ENCODE data around the gene NSUN6.

Gene NSUN6

GRCh38 chr10:18505456-18506118 lies 145.8 kb downstream of the NSUN6 start:
- DNase-seq (ENCODE audit: extremely low read depth in 1 of 2, low read depth in 1 of 2): no peak

- no peak for DNase-seq (ENCODE audit: extremely low read depth in 1 of 2, low read depth in 1 of 2)
Measured at GRCh38 chr10:18504161-18504560, 147.2 kb downstream of the NSUN6 start.

- DNase-seq (ENCODE audit: extremely low read depth in 1 of 2, low read depth in 1 of 2): no peak
Measured at GRCh38 chr10:18501629-18502028, 149.8 kb downstream of the NSUN6 start.

- DNase-seq (ENCODE audit: extremely low read depth in 1 of 2, low read depth in 1 of 2): no peak
Measured at GRCh38 chr10:18501198-18501597, 150.2 kb downstream of the NSUN6 start.

GRCh38 chr10:18500576-18500975 lies 150.8 kb downstream of the NSUN6 start:
- DNase-seq (ENCODE audit: extremely low read depth in 1 of 2, low read depth in 1 of 2): no peak

GRCh38 chr10:18498998-18499397 lies 152.4 kb downstream of the NSUN6 start:
- no peak for DNase-seq (ENCODE audit: extremely low read depth in 1 of 2, low read depth in 1 of 2)

GRCh38 chr10:18497806-18498369 lies 153.5 kb downstream of the NSUN6 start:
- no peak for DNase-seq (ENCODE audit: extremely low read depth in 1 of 2, low read depth in 1 of 2)
